ENCODE data around the gene ZSWIM7.

Gene ZSWIM7

DNA sequence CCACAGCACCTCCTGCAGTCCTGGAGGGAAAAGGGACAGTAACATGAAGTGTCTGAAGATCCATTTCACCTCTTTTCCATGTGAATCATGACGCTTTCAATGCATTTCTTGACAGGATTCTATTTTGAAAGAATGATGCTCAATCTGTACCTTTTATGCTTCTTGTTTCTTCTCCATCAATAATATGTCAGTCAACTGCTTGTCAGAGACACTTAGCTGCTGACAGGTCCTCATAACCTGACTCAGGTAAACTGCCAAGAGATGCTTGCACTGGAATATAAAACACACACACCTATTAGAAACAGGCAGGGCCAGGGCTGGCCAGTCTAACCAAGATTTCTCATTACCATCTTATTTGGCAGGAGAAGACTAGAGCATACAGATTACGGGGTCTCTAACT lies 21.6 kb downstream of the ZSWIM7 start:
- DNase-seq (ENCODE audit: low read depth), result no peak
- H3K4me3 ChIP-seq (replicated peaks; ENCODE audit: low read depth, low read length), result no peak overlapping the region
- no peak for TF ChIP-seq CTCF (IDR thresholded peaks at IDR 0.05; ENCODE audit: low read length, missing control alignments)

DNA sequence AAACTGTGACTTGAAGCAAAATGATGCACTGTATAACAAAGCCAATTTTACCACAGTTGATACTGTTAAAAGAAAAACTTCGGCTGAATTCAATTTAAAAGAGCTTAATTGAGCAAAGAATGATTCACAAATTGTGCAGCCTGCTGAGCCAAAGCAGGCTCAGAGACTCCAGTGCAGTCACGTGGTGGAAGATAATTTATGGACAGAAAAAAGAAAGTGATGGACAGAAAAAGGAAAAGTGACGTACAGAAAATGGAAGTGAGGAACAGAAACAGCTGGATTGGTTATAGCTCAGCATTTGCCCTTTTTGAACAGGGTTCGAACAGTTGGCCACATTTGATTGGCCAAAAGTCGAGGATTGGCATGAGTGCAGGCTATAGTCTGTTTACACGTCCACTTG lies 25.7 kb downstream of the ZSWIM7 start:
- H3K4me3 ChIP-seq (replicated peaks; ENCODE audit: low read depth, low read length), result no peak overlapping the region
- no peak for TF ChIP-seq CTCF (IDR thresholded peaks at IDR 0.05; ENCODE audit: low read length, missing control alignments)
- no peak for DNase-seq (ENCODE audit: low read depth)

DNA sequence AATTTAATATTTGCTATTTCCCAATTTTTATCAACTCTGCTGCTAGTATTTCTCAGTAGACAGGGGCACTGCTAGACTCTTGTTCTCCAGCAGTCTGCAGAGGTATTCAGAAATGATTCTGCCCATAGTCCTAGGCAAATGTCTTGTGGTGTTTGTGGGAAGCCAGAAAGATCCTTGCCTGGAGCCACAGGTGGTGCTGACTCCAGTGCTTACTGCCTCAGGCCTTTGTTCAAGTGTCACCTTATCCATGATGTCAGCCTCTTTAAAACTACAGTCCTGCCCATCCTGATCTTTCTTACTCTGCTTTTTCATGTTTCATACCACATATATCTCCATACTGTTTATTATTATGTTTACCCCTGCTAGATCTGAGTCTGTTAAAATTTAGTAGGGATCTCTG lies 26.5 kb downstream of the ZSWIM7 start:
- H3K4me3 ChIP-seq (replicated peaks; ENCODE audit: low read depth, low read length), result no peak overlapping the region
- DNase-seq (ENCODE audit: low read depth), result no peak
- TF ChIP-seq CTCF (IDR thresholded peaks at IDR 0.05; ENCODE audit: low read length, missing control alignments), result no peak

- TF ChIP-seq CTCF (IDR thresholded peaks at IDR 0.05; ENCODE audit: low read length, missing control alignments), result no peak
- H3K4me3 ChIP-seq (replicated peaks; ENCODE audit: low read depth, low read length), result no peak overlapping the region
- no peak for DNase-seq (ENCODE audit: low read depth)
Observed at GRCh38 chr17:15972497-15972951, 27.0 kb downstream of the ZSWIM7 start.

GRCh38 chr17:15971882-15972281 lies 27.6 kb downstream of the ZSWIM7 start:
- no peak overlapping the region for H3K4me3 ChIP-seq (replicated peaks; ENCODE audit: low read depth, low read length)
- no peak for TF ChIP-seq CTCF (IDR thresholded peaks at IDR 0.05; ENCODE audit: low read length, missing control alignments)
- DNase-seq (ENCODE audit: low read depth), result no peak

DNA sequence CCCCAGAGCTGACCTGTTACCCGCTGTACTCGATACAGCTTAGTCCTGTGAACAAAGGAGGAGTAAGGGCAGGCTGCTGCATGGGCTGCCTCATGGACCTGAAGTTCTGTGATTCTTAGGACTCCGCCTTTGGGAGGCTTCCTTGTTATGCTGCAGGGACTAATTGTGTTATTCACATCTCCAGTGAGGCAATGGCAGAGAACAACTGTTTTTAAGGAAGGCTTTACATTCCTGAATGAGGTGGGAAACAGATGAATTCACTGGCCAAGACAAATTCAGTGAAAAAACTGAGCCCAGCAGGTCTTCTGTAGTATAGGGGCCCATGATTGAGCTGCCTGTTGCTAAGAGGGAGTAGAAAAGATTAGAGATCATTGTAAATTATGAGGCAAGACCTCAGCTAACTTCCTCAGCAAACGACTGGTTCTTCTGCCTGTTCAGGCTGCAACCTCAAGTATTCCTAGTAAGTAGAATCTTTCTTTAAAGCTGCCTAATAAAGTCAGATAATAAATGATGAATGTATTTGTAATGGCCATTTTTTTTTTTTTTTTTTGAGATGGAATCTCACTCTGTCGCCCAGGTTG lies 28.3 kb downstream of the ZSWIM7 start:
- no peak for DNase-seq (ENCODE audit: low read depth)
- no peak overlapping the region for H3K4me3 ChIP-seq (replicated peaks; ENCODE audit: low read depth, low read length)
- no peak for TF ChIP-seq CTCF (IDR thresholded peaks at IDR 0.05; ENCODE audit: low read length, missing control alignments)

DNA sequence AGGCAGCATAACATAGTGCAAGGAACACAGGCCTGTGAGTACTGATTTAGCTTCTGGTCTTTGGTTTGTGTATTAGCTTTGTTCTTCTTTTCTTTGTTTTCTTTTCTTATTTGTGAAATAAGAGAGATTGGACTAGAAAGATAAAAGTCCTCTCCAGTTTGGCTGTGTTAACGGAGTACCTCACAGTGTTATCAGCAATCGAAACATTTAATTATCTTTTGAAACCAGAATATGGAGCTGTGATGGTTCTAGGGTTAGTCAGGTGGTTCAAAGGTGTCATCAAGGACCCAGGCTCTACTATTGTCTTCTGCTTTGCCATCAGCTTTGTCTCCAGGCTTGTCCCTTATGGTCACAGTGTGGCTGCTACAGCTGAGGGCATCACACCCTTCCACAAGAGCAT lies 29.0 kb downstream of the ZSWIM7 start:
- no peak overlapping the region for H3K4me3 ChIP-seq (replicated peaks; ENCODE audit: low read depth, low read length)
- DNase-seq (ENCODE audit: low read depth), result no peak
- TF ChIP-seq CTCF (IDR thresholded peaks at IDR 0.05; ENCODE audit: low read length, missing control alignments), result no peak

Data from fibroblast of pulmonary artery (primary cell).